NCI-H146 treated with DMSO at 0.1 percent for 48 hours (cell line): ENCODE data around the gene APOBEC3F.
"Not testable (repeated sequence)": the region's sequence is repeated elsewhere in the genome, so short reads cannot be mapped to it uniquely, and the experiment has no call there.

Source experiments
- DNase-seq: peaks from one replicate; lab custom pipeline; 2025; ENCODE audit not compliant: unreplicated experiment; lab: John Stamatoyannopoulos, UW

The APOBEC3F gene

GRCh38 chr22:39040538-39041296 lies at the start of gene APOBEC3F:
APOBEC3F (plus strand) TSS chr22:39040864; CDS start chr22:39040961, 97 bp downstream.
- peak; percentile 11 for DNase-seq

GRCh38 chr22:38992871-38993371 lies 47.7 kb upstream of the APOBEC3F start:
- DNase-seq: not testable (repeated sequence)

GRCh38 chr22:38996105-38996504 lies 44.6 kb upstream of the APOBEC3F start:
- DNase-seq: no peak

GRCh38 chr22:38997518-38997917 lies 43.1 kb upstream of the APOBEC3F start:
- no peak for DNase-seq

- DNase-seq: peak; percentile 58
Observed at GRCh38 chr22:39003165-39003638, 37.5 kb upstream of the APOBEC3F start.

- no peak for DNase-seq
Observed at GRCh38 chr22:39007177-39007576, 33.5 kb upstream of the APOBEC3F start.

- not testable (repeated sequence) for DNase-seq
Observed at GRCh38 chr22:39008271-39008850, 32.3 kb upstream of the APOBEC3F start.

- DNase-seq: no peak
Observed at GRCh38 chr22:39010946-39011345, 29.7 kb upstream of the APOBEC3F start.

- DNase-seq: no peak
Observed at GRCh38 chr22:39012533-39013511, 27.8 kb upstream of the APOBEC3F start.

- not testable (repeated sequence) for DNase-seq
Observed at GRCh38 chr22:39013561-39013941, 27.1 kb upstream of the APOBEC3F start.

- DNase-seq: no peak
Observed at GRCh38 chr22:39013942-39014722, 26.5 kb upstream of the APOBEC3F start, which contains the start of gene APOBEC3C. APOBEC3C (plus strand) TSS chr22:39014257; CDS start chr22:39014363, 106 bp downstream.

GRCh38 chr22:39014723-39015121 lies 25.9 kb upstream of the APOBEC3F start:
- DNase-seq: not testable (repeated sequence)

GRCh38 chr22:39016592-39016991 lies 24.1 kb upstream of the APOBEC3F start:
- DNase-seq: no peak

- DNase-seq: no peak
Observed at GRCh38 chr22:39017596-39018365, 22.9 kb upstream of the APOBEC3F start.

GRCh38 chr22:39020021-39020651 lies 20.5 kb upstream of the APOBEC3F start:
- DNase-seq: not testable (repeated sequence)

- no peak for DNase-seq
Observed at GRCh38 chr22:39021552-39022250, 19.0 kb upstream of the APOBEC3F start.

- DNase-seq: no peak
Observed at GRCh38 chr22:39024519-39025308, 15.9 kb upstream of the APOBEC3F start.
